Stomach (tissue), 4 donors: Measurements from ENCODE around the gene ZNF503.

Source experiments
- POLR2AphosphoS5 ChIP-seq, 3 donors: sonication (generic); formaldehyde crosslinking; IDR thresholded peaks; one replicate each; pipeline ENCODE4 v1.6.1; 2016; ENCODE audit warnings: antibody characterized with exemption in 3 of 3
- TF ChIP-seq, protein P1 (sequence below), 7 experiments: fragments of 450-650 bp in 4 of 7; fragments of 200-600 bp in 3 of 7; sonication (generic) in 3 of 7; IDR thresholded peaks; one replicate each; pipeline ENCODE4 v1.5.1; 2016 to 2019; ENCODE audit warnings: antibody characterized with exemption in 7 of 7, control low read depth in 2 of 7, mild to moderate bottlenecking in 1 of 7

DNA sequence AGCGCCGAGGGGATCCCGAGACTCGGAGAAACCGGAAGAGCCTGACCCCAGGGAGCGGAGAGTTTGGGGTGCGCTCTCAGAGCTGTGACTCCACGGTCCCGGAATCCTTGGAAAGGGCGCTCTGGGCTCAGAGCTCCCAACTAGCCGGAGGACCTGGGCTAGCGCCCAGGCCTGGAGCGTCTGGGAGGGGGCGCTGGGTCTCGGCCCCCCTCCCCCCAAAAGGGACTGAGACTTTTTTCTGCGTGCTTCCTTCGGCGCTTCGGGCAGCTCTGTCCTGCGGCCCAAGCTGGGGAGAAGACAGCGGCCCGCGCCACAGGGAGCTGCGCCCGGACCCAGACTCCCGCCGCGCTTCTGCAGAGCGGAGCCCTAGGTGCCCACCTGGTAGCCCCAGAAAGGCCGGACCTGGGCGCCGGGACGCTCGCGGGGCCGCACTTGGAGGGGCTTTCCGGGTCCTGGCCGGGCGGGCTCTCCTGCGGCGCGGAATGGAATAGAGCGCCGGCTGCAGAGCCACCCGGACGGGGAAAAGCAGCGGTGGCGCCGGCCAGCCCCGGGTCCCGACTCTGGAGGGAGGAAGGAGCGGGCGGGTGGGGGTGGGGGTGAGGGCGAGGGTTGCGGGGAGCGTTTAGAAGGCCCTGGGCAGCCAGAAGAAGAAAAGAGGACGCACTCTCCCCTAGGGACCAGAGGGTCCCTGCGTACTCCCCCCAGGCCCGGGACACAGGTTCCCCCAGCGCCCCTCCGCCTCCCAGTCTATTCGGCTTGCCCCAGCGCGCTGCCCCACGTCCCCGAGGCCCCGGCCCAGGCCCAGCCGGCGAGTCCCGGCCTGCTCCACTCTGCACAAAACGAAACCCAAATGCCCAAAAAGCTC lies 4.7 kb downstream of the ZNF503 start:
- TF ChIP-seq, protein P1, sequence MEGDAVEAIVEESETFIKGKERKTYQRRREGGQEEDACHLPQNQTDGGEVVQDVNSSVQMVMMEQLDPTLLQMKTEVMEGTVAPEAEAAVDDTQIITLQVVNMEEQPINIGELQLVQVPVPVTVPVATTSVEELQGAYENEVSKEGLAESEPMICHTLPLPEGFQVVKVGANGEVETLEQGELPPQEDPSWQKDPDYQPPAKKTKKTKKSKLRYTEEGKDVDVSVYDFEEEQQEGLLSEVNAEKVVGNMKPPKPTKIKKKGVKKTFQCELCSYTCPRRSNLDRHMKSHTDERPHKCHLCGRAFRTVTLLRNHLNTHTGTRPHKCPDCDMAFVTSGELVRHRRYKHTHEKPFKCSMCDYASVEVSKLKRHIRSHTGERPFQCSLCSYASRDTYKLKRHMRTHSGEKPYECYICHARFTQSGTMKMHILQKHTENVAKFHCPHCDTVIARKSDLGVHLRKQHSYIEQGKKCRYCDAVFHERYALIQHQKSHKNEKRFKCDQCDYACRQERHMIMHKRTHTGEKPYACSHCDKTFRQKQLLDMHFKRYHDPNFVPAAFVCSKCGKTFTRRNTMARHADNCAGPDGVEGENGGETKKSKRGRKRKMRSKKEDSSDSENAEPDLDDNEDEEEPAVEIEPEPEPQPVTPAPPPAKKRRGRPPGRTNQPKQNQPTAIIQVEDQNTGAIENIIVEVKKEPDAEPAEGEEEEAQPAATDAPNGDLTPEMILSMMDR (IDR thresholded peaks at IDR 0.05): no peak
- TF ChIP-seq POLR2AphosphoS5 (IDR thresholded peaks at IDR 0.05): no peak
